MM.1S (cell line): Measurements from ENCODE around the gene PLCG2.

Source experiments
- EZH2 ChIP-seq: fragments of 300-600 bp; sonication (generic); optimal IDR thresholded peaks from 2 replicates; pipeline ENCODE3; 2017; ENCODE audit warnings: low read depth, mild to moderate bottlenecking, antibody characterized with exemption, low read length, mixed read lengths
- TF ChIP-seq, protein P1 (sequence below): fragments of 300-600 bp; sonication (generic); IDR thresholded peaks from 2 replicates; pipeline ENCODE4 v1.5.1; 2016; ENCODE audit warnings: antibody characterized with exemption, low read length, mixed read lengths

GRCh38 chr16:81873843-81874752 is 95.0 kb downstream of the PLCG2 start:
- TF ChIP-seq, protein P1, sequence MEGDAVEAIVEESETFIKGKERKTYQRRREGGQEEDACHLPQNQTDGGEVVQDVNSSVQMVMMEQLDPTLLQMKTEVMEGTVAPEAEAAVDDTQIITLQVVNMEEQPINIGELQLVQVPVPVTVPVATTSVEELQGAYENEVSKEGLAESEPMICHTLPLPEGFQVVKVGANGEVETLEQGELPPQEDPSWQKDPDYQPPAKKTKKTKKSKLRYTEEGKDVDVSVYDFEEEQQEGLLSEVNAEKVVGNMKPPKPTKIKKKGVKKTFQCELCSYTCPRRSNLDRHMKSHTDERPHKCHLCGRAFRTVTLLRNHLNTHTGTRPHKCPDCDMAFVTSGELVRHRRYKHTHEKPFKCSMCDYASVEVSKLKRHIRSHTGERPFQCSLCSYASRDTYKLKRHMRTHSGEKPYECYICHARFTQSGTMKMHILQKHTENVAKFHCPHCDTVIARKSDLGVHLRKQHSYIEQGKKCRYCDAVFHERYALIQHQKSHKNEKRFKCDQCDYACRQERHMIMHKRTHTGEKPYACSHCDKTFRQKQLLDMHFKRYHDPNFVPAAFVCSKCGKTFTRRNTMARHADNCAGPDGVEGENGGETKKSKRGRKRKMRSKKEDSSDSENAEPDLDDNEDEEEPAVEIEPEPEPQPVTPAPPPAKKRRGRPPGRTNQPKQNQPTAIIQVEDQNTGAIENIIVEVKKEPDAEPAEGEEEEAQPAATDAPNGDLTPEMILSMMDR, result peak; percentile 58
- TF ChIP-seq EZH2, result no peak
